CD4-positive, CD25-positive, alpha-beta regulatory T cell (primary cell): Measurements from ENCODE around the gene AOPEP. TPM values are rescaled to one million over a fixed set of nuclear protein-coding genes. Genes with fewer than 3 reads are reported as not detected.

Source experiments
- ATAC-seq, 2 donors: fragments of 150-1000 bp; cut with Tn5 transposase; one replicate each; pipeline ENCODE4 v1.10.0; 2021; ENCODE audit warnings: low read depth in 2 of 2, moderate number of reproducible peaks in 2 of 2, moderate library complexity in 1 of 2
- DNase-seq, 3 donors: peaks; one replicate each; pipeline versions ENCODE4 v3.0.0 to v3.0.0-alpha.2; 2012 to 2022; ENCODE audit warnings: mixed read lengths in 1 of 3
- H3K27ac ChIP-seq: one replicate; pipeline ENCODE4 v1.7.0; 2013; ENCODE audit warnings: mild to moderate bottlenecking, low read length; ENCODE audit not compliant: insufficient read depth, poor library complexity, severe bottlenecking
- H3K27me3 ChIP-seq: one replicate; pipeline ENCODE4 v1.7.0; 2013; ENCODE audit warnings: low read length; ENCODE audit not compliant: control insufficient read depth, insufficient read depth
- H3K36me3 ChIP-seq: one replicate; pipeline ENCODE4 v1.7.0; 2013; ENCODE audit warnings: mild to moderate bottlenecking, low read length, moderate library complexity; ENCODE audit not compliant: control insufficient read depth, insufficient read depth
- H3K4me1 ChIP-seq: 2 replicates; pipeline ENCODE4 v1.7.0; 2013; ENCODE audit warnings: mild to moderate bottlenecking, low read length; ENCODE audit not compliant: insufficient read depth, control insufficient read depth, poor library complexity, severe bottlenecking
- H3K4me3 ChIP-seq: one replicate; pipeline ENCODE4 v1.7.0; 2013; ENCODE audit warnings: low read depth, mild to moderate bottlenecking, low read length, moderate library complexity
- H3K9me3 ChIP-seq, 2 experiments: 1 replicate in 1 of 2; 2 replicates in 1 of 2; pipeline ENCODE4 v1.7.0; 2013; ENCODE audit warnings: low read length in 2 of 2, mild to moderate bottlenecking in 1 of 2, moderate library complexity in 1 of 2; ENCODE audit not compliant: control insufficient read depth in 2 of 2
- H3K27ac Mint-ChIP-seq, 3 donors: one replicate each; pipeline ENCODE4 v1.8.0; 2020 to 2022; ENCODE audit warnings: mild to moderate bottlenecking in 3 of 3, mixed read lengths in 3 of 3, moderate library complexity in 2 of 3
- H3K27me3 Mint-ChIP-seq: one replicate; pipeline ENCODE4 v1.8.0; 2022; ENCODE audit warnings: mild to moderate bottlenecking, mixed read lengths
- H3K36me3 Mint-ChIP-seq: one replicate; pipeline ENCODE4 v1.8.0; 2020; ENCODE audit warnings: mixed read lengths
- H3K4me1 Mint-ChIP-seq, 4 donors: one replicate each; pipeline ENCODE4 v1.8.0; 2020 to 2022; ENCODE audit warnings: mixed read lengths in 4 of 4, mild to moderate bottlenecking in 1 of 4
- H3K4me3 Mint-ChIP-seq, 4 donors: one replicate each; pipeline ENCODE4 v1.8.0; 2020 to 2022; ENCODE audit warnings: mild to moderate bottlenecking in 4 of 4, mixed read lengths in 4 of 4, moderate library complexity in 3 of 4
- H3K9me3 Mint-ChIP-seq, 7 donors: one replicate each; pipeline ENCODE4 v1.8.0; 2020 to 2022; ENCODE audit warnings: mixed read lengths in 7 of 7, mild to moderate bottlenecking in 3 of 7, moderate library complexity in 2 of 7
- polyA plus RNA-seq, 4 donors: library from polyadenylated mRNA; unstranded; fragments of 300-500 nt; fragmentation: Illumina TruSeq; gene quantifications; one replicate each; pipeline ENCODE4 v1.2.3, GENCODE V29; 2021
- total RNA-seq: library from RNA; stranded (reverse); gene quantifications from one replicate; pipeline ENCODE4 v1.2.3, GENCODE V29; 2022

Gene AOPEP
- total and polyA plus RNA-seq, 5 donors from 2014 or later, result 4.6 to 12.9 (median 6.4) TPM

DNA sequence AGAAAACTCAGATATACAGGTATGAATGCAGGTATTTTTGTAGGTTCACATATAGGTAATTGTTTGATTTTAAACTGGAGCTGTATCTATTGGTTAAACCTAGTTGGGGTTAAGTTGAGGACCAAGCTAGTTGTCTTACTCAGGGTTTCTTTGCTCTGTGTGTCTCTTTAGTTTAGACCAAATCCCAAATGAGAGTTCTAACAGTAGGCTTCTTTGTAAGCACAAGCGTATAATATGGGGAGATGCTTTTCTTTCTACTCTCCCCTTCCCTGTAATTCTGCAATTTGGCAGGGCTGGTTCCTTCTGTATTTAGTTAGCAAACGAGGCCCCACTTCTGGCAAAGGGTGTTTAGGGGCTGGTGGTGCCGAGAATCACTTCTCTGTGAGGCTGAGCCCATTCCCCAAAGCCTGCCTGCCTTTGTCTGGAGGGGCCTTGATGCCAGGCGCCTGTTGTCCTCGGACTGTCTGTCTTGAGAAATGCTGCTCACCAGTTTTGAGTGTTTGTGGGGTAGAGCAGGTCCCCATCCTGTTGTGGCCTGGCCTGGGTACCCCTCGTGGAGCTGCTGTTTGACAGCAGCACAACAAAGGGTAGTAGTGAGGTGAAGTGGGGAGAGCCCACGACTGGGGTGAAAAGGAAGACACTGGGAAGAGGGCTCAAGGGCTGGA lies 331.8 kb downstream of the AOPEP start:
- no peak overlapping the region for H3K27ac Mint-ChIP-seq
- H3K4me1 ChIP-seq, result no peaks in the 10 kb centered on the region
- no peak overlapping the region for H3K27ac ChIP-seq
- H3K36me3 Mint-ChIP-seq, result peaks cover 4% of the 10 kb centered on the region
- H3K36me3 ChIP-seq, result no peaks in the 10 kb centered on the region
- H3K9me3 Mint-ChIP-seq, result no peaks in the 10 kb centered on the region
- H3K4me3 Mint-ChIP-seq, result no peak overlapping the region
- H3K27me3 Mint-ChIP-seq, result no peaks in the 10 kb centered on the region
- DNase-seq (no peak), ATAC-seq (no peak)
- H3K4me1 Mint-ChIP-seq, result no peaks in the 10 kb centered on the region
- no peaks in the 10 kb centered on the region for H3K9me3 ChIP-seq
- no peak overlapping the region for H3K4me3 ChIP-seq
- no peaks in the 10 kb centered on the region for H3K27me3 ChIP-seq

DNA sequence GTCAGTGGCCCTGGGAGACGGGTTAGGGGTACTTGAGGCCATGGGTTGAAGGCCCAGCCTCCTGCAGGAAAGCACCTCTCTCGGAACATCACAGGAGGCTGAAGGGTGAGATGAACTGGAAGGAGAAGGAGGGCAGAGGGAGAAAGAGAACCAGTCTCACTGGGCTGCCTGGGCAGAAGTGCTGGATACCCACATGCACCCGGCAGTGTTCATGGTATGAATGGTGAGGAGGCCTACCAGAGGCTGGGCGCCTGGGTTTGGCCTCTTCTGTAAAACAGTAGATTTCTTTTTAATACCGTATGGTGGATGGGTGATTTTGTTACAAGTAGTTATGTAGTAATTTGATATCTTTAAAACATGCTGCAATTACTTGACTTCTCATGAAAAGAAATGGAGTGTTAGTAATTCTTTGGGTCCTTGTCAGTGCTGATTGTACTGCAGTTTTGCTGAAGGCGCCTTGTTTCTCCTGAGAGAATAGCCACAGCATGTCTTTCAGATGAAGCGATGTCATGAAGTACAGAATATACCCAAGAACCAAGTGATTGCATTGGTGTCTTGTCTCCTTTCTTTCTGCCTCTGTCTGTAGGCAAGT lies 332.4 kb downstream of the AOPEP start:
- H3K9me3 ChIP-seq, result no peaks in the 10 kb centered on the region
- no peak for ATAC-seq
- Mint-ChIP-seq H3K27ac (peak overlapping the region in 1 of 3 donors; percentile 32), H3K9me3 (no peaks in the 10 kb centered on the region), H3K4me3 (no peak overlapping the region), H3K36me3 (peaks cover 9% of the 10 kb centered on the region), H3K27me3 (no peaks in the 10 kb centered on the region), H3K4me1 (no peaks in the 10 kb centered on the region)
- no peaks in the 10 kb centered on the region for H3K27me3 ChIP-seq
- no peaks in the 10 kb centered on the region for H3K36me3 ChIP-seq
- H3K4me3 ChIP-seq, result no peak overlapping the region
- no peak for DNase-seq
- H3K4me1 ChIP-seq, result no peaks in the 10 kb centered on the region
- H3K27ac ChIP-seq, result no peak overlapping the region

DNA sequence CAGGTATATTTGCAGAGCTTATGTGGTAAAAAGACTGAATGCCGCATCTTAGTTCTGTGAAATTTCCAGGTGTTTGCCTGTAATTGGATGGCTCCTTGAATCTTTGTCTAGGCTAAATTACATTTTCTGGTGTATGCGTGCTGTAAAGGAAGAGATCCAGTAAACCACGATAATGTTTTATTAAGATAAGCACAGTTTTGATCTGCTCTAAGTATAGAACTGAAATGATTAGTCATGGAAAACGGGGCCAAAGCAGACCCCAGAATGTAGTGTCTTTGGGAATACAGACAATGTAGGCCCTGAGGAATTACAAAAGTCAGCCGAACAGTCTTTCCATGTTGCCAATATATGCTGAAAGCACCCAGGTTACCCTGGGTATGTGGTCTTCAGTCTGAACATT lies 333.7 kb downstream of the AOPEP start:
- no peaks in the 10 kb centered on the region for H3K27me3 ChIP-seq
- no peak overlapping the region for H3K27ac ChIP-seq
- Mint-ChIP-seq H3K4me3 (no peak overlapping the region), H3K4me1 (no peaks in the 10 kb centered on the region), H3K9me3 (no peaks in the 10 kb centered on the region), H3K27me3 (no peaks in the 10 kb centered on the region), H3K27ac (no peak overlapping the region), H3K36me3 (peaks cover 9% of the 10 kb centered on the region)
- no peak overlapping the region for H3K4me3 ChIP-seq
- no peaks in the 10 kb centered on the region for H3K36me3 ChIP-seq
- no peaks in the 10 kb centered on the region for H3K9me3 ChIP-seq
- ATAC-seq (no peak), DNase-seq (no peak)
- H3K4me1 ChIP-seq, result no peaks in the 10 kb centered on the region

DNA sequence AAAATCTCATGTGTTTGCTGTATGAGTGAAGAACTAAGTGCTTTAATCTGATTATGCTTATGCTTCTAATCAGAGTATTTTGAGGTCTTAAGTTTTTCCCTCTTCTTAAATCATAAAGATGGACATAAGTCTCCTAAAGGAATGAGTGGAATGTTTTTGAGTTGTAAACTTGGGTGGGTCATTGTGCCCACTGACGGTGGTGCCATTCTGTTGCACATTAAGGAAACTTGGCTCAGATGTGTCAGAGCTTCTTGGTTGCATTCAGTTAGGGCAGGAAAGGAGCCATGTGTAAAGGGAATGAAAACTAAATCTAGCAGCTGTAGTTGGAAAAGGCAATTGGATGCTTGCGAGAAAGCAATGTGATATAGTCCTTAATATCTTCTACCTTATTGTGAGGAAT lies 334.4 kb downstream of the AOPEP start:
- H3K27me3 ChIP-seq, result no peaks in the 10 kb centered on the region
- Mint-ChIP-seq H3K27ac (no peak overlapping the region), H3K4me1 (no peaks in the 10 kb centered on the region), H3K36me3 (peaks cover 9% of the 10 kb centered on the region), H3K27me3 (no peaks in the 10 kb centered on the region), H3K4me3 (no peak overlapping the region), H3K9me3 (no peaks in the 10 kb centered on the region)
- no peaks in the 10 kb centered on the region for H3K9me3 ChIP-seq
- no peak overlapping the region for H3K4me3 ChIP-seq
- DNase-seq, result no peak
- no peaks in the 10 kb centered on the region for H3K36me3 ChIP-seq
- no peaks in the 10 kb centered on the region for H3K4me1 ChIP-seq
- no peak for ATAC-seq
- no peak overlapping the region for H3K27ac ChIP-seq

DNA sequence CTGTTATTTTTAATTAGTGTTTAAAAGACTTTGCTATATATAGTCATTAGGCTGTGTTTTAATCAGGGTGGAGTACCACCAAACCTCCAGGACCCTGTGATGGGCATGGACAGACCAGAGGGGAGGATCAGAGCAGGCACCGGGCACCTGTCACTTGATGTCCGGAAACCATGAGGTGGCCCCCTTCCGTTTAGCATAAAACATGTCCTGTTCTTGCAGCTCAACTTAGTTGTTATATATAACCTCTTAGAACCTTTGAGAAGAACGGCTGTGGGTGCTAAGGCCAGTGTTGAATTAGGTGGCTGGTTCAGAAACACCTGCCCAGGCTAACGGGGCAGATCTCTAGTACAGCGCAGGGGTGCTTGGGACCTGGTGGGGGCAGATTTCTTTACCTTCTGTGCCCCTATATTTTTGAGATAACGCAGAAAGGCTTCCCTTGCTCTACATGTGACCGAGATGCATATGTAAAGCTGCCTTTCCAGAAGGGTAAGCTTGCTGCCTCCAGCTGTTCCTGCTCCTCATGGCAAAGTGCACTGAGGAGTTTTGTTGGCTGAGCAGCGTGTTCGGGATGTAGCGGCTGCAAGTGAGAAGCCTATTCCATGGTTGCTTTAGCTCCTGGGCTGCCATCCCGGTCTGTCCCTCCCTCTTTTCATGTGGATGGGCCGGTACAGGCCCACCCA lies 335.6 kb downstream of the AOPEP start:
- H3K4me1 ChIP-seq, result no peaks in the 10 kb centered on the region
- H3K9me3 ChIP-seq, result no peaks in the 10 kb centered on the region
- Mint-ChIP-seq H3K9me3 (no peaks in the 10 kb centered on the region), H3K27ac (no peak overlapping the region), H3K27me3 (no peaks in the 10 kb centered on the region), H3K36me3 (peaks cover 9% of the 10 kb centered on the region), H3K4me3 (no peak overlapping the region), H3K4me1 (no peaks in the 10 kb centered on the region)
- DNase-seq (no peak), ATAC-seq (no peak)
- H3K36me3 ChIP-seq, result no peaks in the 10 kb centered on the region
- H3K27ac ChIP-seq, result no peak overlapping the region
- no peaks in the 10 kb centered on the region for H3K27me3 ChIP-seq
- H3K4me3 ChIP-seq, result no peak overlapping the region

DNA sequence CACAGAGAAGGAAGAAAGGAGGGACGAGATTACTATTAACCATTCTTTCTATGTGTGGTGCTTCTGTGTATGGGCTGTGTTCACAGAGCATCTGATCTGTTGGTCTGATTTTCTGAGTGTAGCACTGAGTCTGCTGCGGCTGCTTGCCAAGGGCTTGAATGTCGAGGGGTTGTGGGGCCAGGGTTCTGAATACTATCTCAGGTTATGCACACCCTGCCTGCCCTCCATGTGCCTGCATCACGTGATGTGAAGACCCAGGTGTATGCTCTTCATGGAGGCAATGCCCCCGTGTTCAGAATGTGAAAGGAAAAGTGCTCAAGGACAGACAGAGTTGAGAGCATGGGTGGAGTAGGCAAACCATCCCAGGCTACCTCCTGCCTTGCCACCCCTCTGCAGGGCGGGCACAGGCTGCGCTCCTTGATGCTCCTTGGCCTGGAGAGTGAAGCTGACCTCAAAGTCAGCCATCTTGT lies 336.1 kb downstream of the AOPEP start:
- no peaks in the 10 kb centered on the region for H3K9me3 Mint-ChIP-seq
- no peak overlapping the region for H3K4me3 Mint-ChIP-seq

DNA sequence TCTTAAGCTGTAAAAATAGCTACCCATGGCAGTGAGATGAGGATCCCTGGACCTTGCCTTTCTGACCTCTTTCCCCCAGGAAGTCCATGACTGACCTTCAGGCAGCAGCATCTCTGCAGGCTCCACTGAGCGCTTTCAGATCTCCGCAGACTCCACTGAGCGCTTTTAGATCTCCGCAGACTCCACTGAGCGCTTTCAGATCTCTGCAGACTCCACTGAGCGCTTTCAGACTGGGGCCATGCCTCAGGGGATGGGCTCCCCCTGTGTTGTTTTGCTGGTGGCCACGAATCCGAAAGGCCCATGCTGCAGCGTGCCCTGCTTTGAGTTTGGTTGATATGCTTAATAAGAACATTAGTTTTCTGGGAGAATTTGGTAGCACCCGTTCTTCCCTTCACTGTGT lies 336.8 kb downstream of the AOPEP start:
- Mint-ChIP-seq H3K27me3 (no peaks in the 10 kb centered on the region), H3K4me1 (peaks cover 0 to under 1% (median 0%) of the 10 kb centered on the region in 4 donors), H3K36me3 (peaks cover 9% of the 10 kb centered on the region), H3K9me3 (no peaks in the 10 kb centered on the region), H3K4me3 (no peak overlapping the region), H3K27ac (peak overlapping the region in 1 of 3 donors; percentile 54)
- Histone ChIP-seq H3K9me3 (no peaks in the 10 kb centered on the region), H3K4me3 (no peak overlapping the region), H3K4me1 (no peaks in the 10 kb centered on the region), H3K36me3 (no peaks in the 10 kb centered on the region), H3K27ac (no peak overlapping the region), H3K27me3 (no peaks in the 10 kb centered on the region)
- DNase-seq, result no peak
- no peak for ATAC-seq

More for the DNA sequence above, 336.1 kb downstream of the AOPEP start:
- Histone ChIP-seq H3K36me3 (no peaks in the 10 kb centered on the region), H3K4me1 (no peaks in the 10 kb centered on the region), H3K9me3 (no peaks in the 10 kb centered on the region), H3K27me3 (no peaks in the 10 kb centered on the region), H3K27ac (no peak overlapping the region), H3K4me3 (no peak overlapping the region)
- H3K27ac Mint-ChIP-seq, result no peak overlapping the region
- H3K4me1 Mint-ChIP-seq, result no peaks in the 10 kb centered on the region
- H3K27me3 Mint-ChIP-seq, result no peaks in the 10 kb centered on the region
- ATAC-seq (no peak), DNase-seq (no peak)
- H3K36me3 Mint-ChIP-seq, result peaks cover 9% of the 10 kb centered on the region
